Liver (tissue), 9 donors: ENCODE results near the gene SMAD1. TPM values are rescaled to one million over a fixed set of nuclear protein-coding genes. Genes with fewer than 3 reads are reported as not detected.

Experiments
- DNase-seq: peaks from one replicate; pipeline ENCODE4 v3.0.0-alpha.2; 2017; ENCODE audit warnings: low spot score
- H3K27ac ChIP-seq, 2 donors: one replicate each; pipeline ENCODE4 v1.7.0; 2013; ENCODE audit warnings: inconsistent platforms in 2 of 2, low read length in 2 of 2, control low read depth in 1 of 2, low read depth in 1 of 2, mild to moderate bottlenecking in 1 of 2
- H3K27me3 ChIP-seq, 4 donors: one replicate each; pipeline versions ENCODE4 v1.6.1 to v1.7.0; 2013; ENCODE audit warnings: low read length in 3 of 4, inconsistent platforms in 1 of 4, mild to moderate bottlenecking in 1 of 4, moderate library complexity in 1 of 4; ENCODE audit not compliant: control insufficient read depth in 4 of 4, insufficient read depth in 4 of 4
- H3K36me3 ChIP-seq, 4 donors: one replicate each; pipeline versions ENCODE4 v1.6.1 to v1.7.0; 2013; ENCODE audit warnings: low read length in 3 of 4, mild to moderate bottlenecking in 3 of 4, low read depth in 1 of 4, moderate library complexity in 1 of 4; ENCODE audit not compliant: control insufficient read depth in 4 of 4, insufficient read depth in 3 of 4
- H3K4me1 ChIP-seq, 4 donors: one replicate each; pipeline versions ENCODE4 v1.6.1 to v1.7.0; 2013; ENCODE audit warnings: low read length in 3 of 4, mild to moderate bottlenecking in 3 of 4, moderate library complexity in 1 of 4; ENCODE audit not compliant: control insufficient read depth in 4 of 4, insufficient read depth in 4 of 4
- H3K4me3 ChIP-seq, 3 donors: one replicate each; pipeline versions ENCODE4 v1.6.1 to v1.7.0; 2013; ENCODE audit warnings: low read length in 3 of 3, control low read depth in 1 of 3, low read depth in 1 of 3, mild to moderate bottlenecking in 1 of 3
- H3K9ac ChIP-seq, 2 donors: one replicate each; pipeline ENCODE4 v1.7.0; 2013; ENCODE audit warnings: low read length in 2 of 2, mild to moderate bottlenecking in 2 of 2, moderate library complexity in 2 of 2, control low read depth in 1 of 2, low read depth in 1 of 2
- H3K9me3 ChIP-seq, 4 donors: one replicate each; pipeline versions ENCODE4 v1.6.1 to v1.7.0; 2013; ENCODE audit warnings: low read length in 3 of 4; ENCODE audit not compliant: control insufficient read depth in 4 of 4
- CTCF ChIP-seq: fragments of 150-350 bp; IDR thresholded peaks from 2 replicates; pipeline ENCODE4 v1.5.1; 2017; ENCODE audit warnings: improper control_type of control experiment, low read depth, low read length; ENCODE audit not compliant: missing input control
- EGR1 ChIP-seq, 2 donors: IDR thresholded peaks; 2 replicates each; pipeline ENCODE4 v1.6.1; 2016 to 2018; ENCODE audit warnings: antibody characterized with exemption in 2 of 2, low read depth in 2 of 2
- FOXA1 ChIP-seq: IDR thresholded peaks from 2 replicates; pipeline ENCODE4 v1.6.1; 2016; ENCODE audit warnings: antibody characterized with exemption
- FOXA2 ChIP-seq: IDR thresholded peaks from 2 replicates; pipeline ENCODE4 v1.6.1; 2016; ENCODE audit warnings: antibody characterized with exemption
- HNF4A ChIP-seq, 2 donors: conservative IDR thresholded peaks; 2 replicates each; pipeline ENCODE4 v1.6.1; 2016; ENCODE audit warnings: antibody characterized with exemption in 2 of 2, mild to moderate bottlenecking in 2 of 2
- HNF4G ChIP-seq: IDR thresholded peaks from 2 replicates; pipeline ENCODE4 v1.6.1; 2016; ENCODE audit warnings: antibody characterized with exemption
- JUND ChIP-seq, 2 donors: IDR thresholded peaks; 2 replicates each; pipeline ENCODE4 v1.6.1; 2016; ENCODE audit warnings: antibody characterized with exemption in 2 of 2
- MAX ChIP-seq: IDR thresholded peaks from 2 replicates; pipeline ENCODE4 v1.6.1; 2016; ENCODE audit warnings: antibody characterized with exemption
- NR2F2 ChIP-seq: IDR thresholded peaks from 2 replicates; pipeline ENCODE4 v1.6.1; 2016; ENCODE audit warnings: antibody characterized with exemption
- RAD21 ChIP-seq, 2 donors: IDR thresholded peaks; 2 replicates each; pipeline ENCODE4 v1.6.1; 2016; ENCODE audit warnings: antibody characterized with exemption in 2 of 2, mild to moderate bottlenecking in 2 of 2
- REST ChIP-seq: IDR thresholded peaks from 2 replicates; pipeline ENCODE4 v1.6.1; 2016; ENCODE audit warnings: antibody characterized with exemption, mild to moderate bottlenecking
- RXRA ChIP-seq, 2 donors: IDR thresholded peaks; 2 replicates each; pipeline ENCODE4 v1.6.1; 2017 to 2018; ENCODE audit warnings: antibody characterized with exemption in 2 of 2, mild to moderate bottlenecking in 1 of 2
- SP1 ChIP-seq: IDR thresholded peaks from 2 replicates; pipeline ENCODE4 v1.6.1; 2018; ENCODE audit warnings: antibody characterized with exemption, mild to moderate bottlenecking
- TAF1 ChIP-seq: conservative IDR thresholded peaks from 2 replicates; pipeline ENCODE4 v1.6.1; 2016; ENCODE audit warnings: antibody characterized with exemption, mild to moderate bottlenecking
- YY1 ChIP-seq: IDR thresholded peaks from 2 replicates; pipeline ENCODE4 v1.6.1; 2016; ENCODE audit warnings: antibody characterized with exemption, mild to moderate bottlenecking
- ZBTB33 ChIP-seq: IDR thresholded peaks from 2 replicates; pipeline ENCODE4 v1.6.1; 2016; ENCODE audit warnings: antibody characterized with exemption
- WGBS: extraction: QIAGEN DNeasy Blood & Tissue Kit; methylation state at CpG from one replicate; pipeline ENCODE4 v1.1.7; 2013; 5-methylcytosine and 5-hydroxymethylcytosine counted together
- polyA plus RNA-seq, 2 donors: library from polyadenylated mRNA; stranded (reverse) in 1 of 2; unstranded in 1 of 2; fragments of 200-250 nt in 1 of 2; fragments of >200 nt in 1 of 2; fragmentation: Nextera tagmentation in 1 of 2; extraction: Ambion mirVana in 1 of 2; gene quantifications; one replicate each; pipeline versions ENCODE4 v1.2.1 to v1.2.3, GENCODE V29; 2013 to 2015
- total RNA-seq, 2 donors: library from RNA; depleted of rRNA; stranded (reverse); fragments of >200 nt; gene quantifications; one replicate each; pipeline ENCODE4 v1.2.3, GENCODE V29; 2014
- donor health status: healthy.
- donor health status: healthy.
- donor health status: healthy.
- donor health status: healthy.
- donor health status: healthy.

Gene SMAD1
- total and polyA plus RNA-seq, 4 donors: 6.3 to 43.8 (median 14.6) TPM

GRCh38 chr4:145521282-145521681, 39.6 kb downstream of the SMAD1 start (continued):
- TF ChIP-seq ZBTB33: no peak

- peaks cover 0 to 2% (median 0%) of the 10 kb centered on the region in 4 donors for H3K36me3 ChIP-seq
- TF ChIP-seq JUND (IDR thresholded peaks at IDR 0.05) (no peak), FOXA1 (no peak), HNF4G (no peak), RXRA (IDR thresholded peaks at IDR 0.05) (no peak), ZBTB33 (no peak), EGR1 (IDR thresholded peaks at IDR 0.05; ENCODE audit: low read depth in 2 of 2) (no peak), REST (no peak), SP1 (no peak), MAX (no peak), HNF4A (conservative IDR thresholded peaks at IDR 0.05) (no peak), RAD21 (IDR thresholded peaks at IDR 0.05) (no peak), CTCF (no peak), TAF1 (no peak), FOXA2 (no peak), YY1 (no peak), NR2F2 (no peak)
- H3K27me3 ChIP-seq: no peaks in the 10 kb centered on the region
- no peak overlapping the region for H3K9ac ChIP-seq
- no peak overlapping the region for H3K4me3 ChIP-seq
- no peak overlapping the region for H3K27ac ChIP-seq
- WGBS: 97% methylated on average over 2 of the region's 2 CpGs
- peaks cover 2 to 12% (median 5%) of the 10 kb centered on the region in 4 donors for H3K4me1 ChIP-seq
- H3K9me3 ChIP-seq: no peaks in the 10 kb centered on the region
- no peak for DNase-seq
Measured at GRCh38 chr4:145523117-145523516, 41.5 kb downstream of the SMAD1 start.
